GM23248 (cell line): ENCODE results near the gene TAF4. TPM values are rescaled to one million over a fixed set of nuclear protein-coding genes. Genes with fewer than 3 reads are reported as not detected.
"Not testable (repeated sequence)": the region's sequence is repeated elsewhere in the genome, so short reads cannot be mapped to it uniquely, and the experiment has no call there.

Experiments
- DNase-seq: peaks from one replicate; pipeline ENCODE4 v3.0.0-alpha.2; 2015
- H2AFZ ChIP-seq: fragments of 200-600 bp; sonication (generic); 2 replicates; pipeline ENCODE4 v1.6.1; 2016; ENCODE audit warnings: antibody characterized with exemption
- H3F3A ChIP-seq: fragments of 200-600 bp; sonication (generic); 2 replicates; pipeline ENCODE4 v1.6.1; 2016; ENCODE audit warnings: mild to moderate bottlenecking, antibody characterized with exemption, mixed run types; ENCODE audit not compliant: insufficient read depth
- H3K27ac ChIP-seq: fragments of 200-600 bp; sonication (generic); 2 replicates; pipeline ENCODE4 v1.5.1; 2016; ENCODE audit warnings: mild to moderate bottlenecking
- H3K27me3 ChIP-seq: fragments of 200-600 bp; sonication (generic); replicated peaks from 2 replicates; pipeline ENCODE4 v1.6.1; 2016; ENCODE audit warnings: mild to moderate bottlenecking; ENCODE audit not compliant: insufficient read depth
- H3K36me3 ChIP-seq: fragments of 200-600 bp; sonication (generic); 2 replicates; pipeline ENCODE4 v1.6.1; 2016; ENCODE audit warnings: low read depth, mild to moderate bottlenecking
- H3K4me1 ChIP-seq: fragments of 200-600 bp; sonication (generic); 2 replicates; pipeline ENCODE4 v1.6.1; 2016; ENCODE audit warnings: mild to moderate bottlenecking; ENCODE audit not compliant: insufficient read depth
- H3K4me2 ChIP-seq: fragments of 200-600 bp; sonication (generic); one replicate; pipeline ENCODE4 v1.6.1; 2016; ENCODE audit warnings: mild to moderate bottlenecking; ENCODE audit not compliant: unreplicated experiment
- H3K4me3 ChIP-seq: fragments of 200-600 bp; sonication (generic); 2 replicates; pipeline ENCODE4 v1.5.1; 2016; ENCODE audit warnings: mild to moderate bottlenecking
- H3K79me2 ChIP-seq: fragments of 200-600 bp; sonication (generic); 2 replicates; pipeline ENCODE4 v1.6.1; 2016; ENCODE audit warnings: mild to moderate bottlenecking; ENCODE audit not compliant: insufficient read depth
- H3K9ac ChIP-seq: fragments of 200-600 bp; sonication (generic); 2 replicates; pipeline ENCODE4 v1.6.1; 2016; ENCODE audit warnings: mild to moderate bottlenecking
- H3K9me2 ChIP-seq: fragments of 200-600 bp; sonication (generic); 2 replicates; pipeline ENCODE4 v1.6.1; 2016; ENCODE audit warnings: mixed run types, mild to moderate bottlenecking, moderate library complexity; ENCODE audit not compliant: insufficient read depth
- H3K9me3 ChIP-seq: fragments of 200-600 bp; sonication (generic); one replicate; pipeline ENCODE4 v1.6.1; 2017; ENCODE audit warnings: low read depth
- H4K20me1 ChIP-seq: fragments of 200-600 bp; sonication (generic); 2 replicates; pipeline ENCODE4 v1.6.0; 2016; ENCODE audit not compliant: insufficient read depth
- EZH2 ChIP-seq: fragments of 200-600 bp; sonication (generic); IDR thresholded peaks from 2 replicates; pipeline ENCODE4 v1.6.1; 2018; ENCODE audit warnings: antibody characterized with exemption, mild to moderate bottlenecking; ENCODE audit not compliant: insufficient read depth, poor library complexity, severe bottlenecking
- EZH2phosphoT487 ChIP-seq: fragments of 200-600 bp; sonication (generic); IDR thresholded peaks from 2 replicates; pipeline ENCODE4 v1.6.1; 2018; ENCODE audit warnings: antibody characterized with exemption, moderate library complexity, mild to moderate bottlenecking, low read depth; ENCODE audit not compliant: insufficient read depth
- WGBS, 2 experiments: methylation state at CpG; one replicate each; pipeline ENCODE4 v1.1.6; 2015 to 2017; ENCODE audit warnings: low lambda C conversion rate in 2 of 2, low coverage in 1 of 2; ENCODE audit errors: missing lambda C conversion rate in 2 of 2; 5-methylcytosine and 5-hydroxymethylcytosine counted together
- in situ Hi-C: fragments of 300-500 bp; cut with MboI; formaldehyde crosslinking; loops from 2 replicates; pipeline ENCODE4 v1.15.0; 2020
- polyA plus RNA-seq: library from polyadenylated mRNA; unstranded; fragments of >200 nt; fragmentation: Nextera tagmentation; extraction: Ambion mirVana; gene quantifications from 2 replicates; pipeline ENCODE4 v1.2.1, GENCODE V29; 2016
- total RNA-seq: library from RNA; depleted of rRNA; stranded (reverse); fragments of >200 nt; shearing (Covaris generic); gene quantifications from 2 replicates; pipeline ENCODE4 v1.2.3, GENCODE V29; 2014

TAF4 gene
- total and polyA plus RNA-seq, 2 experiments from 2014 or later: 1.4 to 2.9 TPM

- 49 to 51% methylated on average over 15 of the region's 15 CpGs for WGBS, 2 experiments
- Histone ChIP-seq H3K9me3 (no peaks in the 10 kb centered on the region), H3K4me2 (no peak overlapping the region), H3K4me3 (no peak overlapping the region), H3K27ac (no peak overlapping the region), H4K20me1 (no peaks in the 10 kb centered on the region), H2AFZ (no peak overlapping the region), H3K4me1 (peaks cover 5% of the 10 kb centered on the region; the same call in 1 of the 2 replicates), H3K9ac (no peak overlapping the region), H3K36me3 (no peaks in the 10 kb centered on the region), H3K9me2 (no peaks in the 10 kb centered on the region), H3K79me2 (no peaks in the 10 kb centered on the region), H3K27me3 (peaks cover 6% of the 10 kb centered on the region; the same call in 1 of the 2 replicates), H3F3A (no peaks in the 10 kb centered on the region)
- in situ Hi-C loops: no loop called here
- no peak for TF ChIP-seq EZH2phosphoT487
- TF ChIP-seq EZH2: no peak
- DNase-seq: peak; percentile 95
Measured at GRCh38 chr20:62088258-62089127, 22.8 kb upstream of the TAF4 start.

- Histone ChIP-seq H3K79me2 (no peaks in the 10 kb centered on the region), H3K27ac (no peak overlapping the region), H4K20me1 (no peaks in the 10 kb centered on the region), H3K9me2 (no peaks in the 10 kb centered on the region), H3K9ac (no peak overlapping the region), H3K36me3 (no peaks in the 10 kb centered on the region), H3K4me2 (no peak overlapping the region), H3K4me1 (peaks cover 3% of the 10 kb centered on the region; the same call in 1 of the 2 replicates), H3K4me3 (no peak overlapping the region), H3K27me3 (peaks cover 6% of the 10 kb centered on the region; the same call in 1 of the 2 replicates), H3F3A (no peaks in the 10 kb centered on the region), H3K9me3 (no peaks in the 10 kb centered on the region), H2AFZ (no peak overlapping the region)
- WGBS, 2 experiments: 78 to 84% methylated on average over 16 to 17 of the region's 17 CpGs
- DNase-seq: no peak
- TF ChIP-seq EZH2phosphoT487 (no peak), EZH2 (no peak)
- in situ Hi-C loops: no loop called here
Measured at GRCh38 chr20:62087632-62088031, 22.0 kb upstream of the TAF4 start.

- Histone ChIP-seq H3K4me1 (peaks cover 3% of the 10 kb centered on the region; the same call in 1 of the 2 replicates), H3F3A (no peaks in the 10 kb centered on the region), H3K27me3 (peaks cover 9% of the 10 kb centered on the region; the same call in 1 of the 2 replicates), H3K79me2 (no peaks in the 10 kb centered on the region), H3K9ac (no peak overlapping the region), H4K20me1 (no peaks in the 10 kb centered on the region), H3K4me3 (no peak overlapping the region), H3K9me2 (no peaks in the 10 kb centered on the region), H2AFZ (no peak overlapping the region), H3K27ac (no peak overlapping the region), H3K36me3 (no peaks in the 10 kb centered on the region), H3K9me3 (no peaks in the 10 kb centered on the region), H3K4me2 (no peak overlapping the region)
- in situ Hi-C loops: no loop called here
- WGBS, 2 experiments: 8 to 11% methylated on average over 11 of the region's 11 CpGs
- DNase-seq: peak; percentile 37
- TF ChIP-seq EZH2phosphoT487 (no peak), EZH2 (no peak)
Measured at GRCh38 chr20:62087227-62087626, 21.5 kb upstream of the TAF4 start.

GRCh38 chr20:62085206-62085605 is 19.5 kb upstream of the TAF4 start:
- Histone ChIP-seq H3K79me2 (no peaks in the 10 kb centered on the region), H3F3A (no peaks in the 10 kb centered on the region), H3K4me3 (no peak overlapping the region), H3K27me3 (peaks cover 18% of the 10 kb centered on the region; the same call in 1 of the 2 replicates), H3K27ac (no peak overlapping the region), H3K4me1 (peaks cover 3% of the 10 kb centered on the region; the same call in 1 of the 2 replicates), H3K9me2 (no peaks in the 10 kb centered on the region), H4K20me1 (no peaks in the 10 kb centered on the region), H2AFZ (no peak overlapping the region), H3K9me3 (no peaks in the 10 kb centered on the region), H3K9ac (no peak overlapping the region), H3K4me2 (no peak overlapping the region), H3K36me3 (no peaks in the 10 kb centered on the region)
- no peak for DNase-seq
- no peak for TF ChIP-seq EZH2phosphoT487
- no peak for TF ChIP-seq EZH2
- in situ Hi-C loops: no loop called here
- 52 to 53% methylated on average over 9 of the region's 9 CpGs for WGBS, 2 experiments

GRCh38 chr20:62084224-62084623 is 18.5 kb upstream of the TAF4 start:
- H4K20me1 ChIP-seq, H3K9me2 ChIP-seq, H3K36me3 ChIP-seq, H3K4me3 ChIP-seq, H3F3A ChIP-seq, H3K4me2 ChIP-seq, H2AFZ ChIP-seq, H3K27ac ChIP-seq, H3K79me2 ChIP-seq, DNase-seq, H3K4me1 ChIP-seq, H3K9me3 ChIP-seq, H3K9ac ChIP-seq, in situ Hi-C loops: not testable (repeated sequence)
- WGBS, 2 experiments: 63 to 71% methylated on average over 9 of the region's 9 CpGs
- H3K27me3 ChIP-seq: peaks cover 18% of the 10 kb centered on the region; the same call in 1 of the 2 replicates
